Mucosa of stomach (tissue), 1 donor: ENCODE measurements around the gene C6orf132.
"Not testable (repeated sequence)": the region's sequence is repeated elsewhere in the genome, so short reads cannot be mapped to it uniquely, and the experiment has no call there.

Experiments
- H3K27me3 ChIP-seq: one replicate; pipeline ENCODE4 v1.7.0; 2013; ENCODE audit warnings: mild to moderate bottlenecking, low read length; ENCODE audit not compliant: control insufficient read depth, insufficient read depth
- H3K36me3 ChIP-seq: one replicate; pipeline ENCODE4 v1.7.0; 2013; ENCODE audit warnings: low read length; ENCODE audit not compliant: control insufficient read depth, insufficient read depth
- H3K4me1 ChIP-seq: one replicate; pipeline ENCODE4 v1.7.0; 2013; ENCODE audit warnings: mild to moderate bottlenecking, low read length; ENCODE audit not compliant: control insufficient read depth, insufficient read depth
- H3K4me3 ChIP-seq: one replicate; pipeline ENCODE4 v1.7.0; 2013; ENCODE audit warnings: low read length
- H3K9ac ChIP-seq: one replicate; pipeline ENCODE4 v1.7.0; 2013; ENCODE audit warnings: mild to moderate bottlenecking, low read length, moderate library complexity
- H3K9me3 ChIP-seq: one replicate; pipeline ENCODE4 v1.7.0; 2013; ENCODE audit warnings: mild to moderate bottlenecking, low read length, moderate library complexity; ENCODE audit not compliant: control insufficient read depth
- donor health status: Pancreatic carcinoma.

C6orf132 gene

DNA sequence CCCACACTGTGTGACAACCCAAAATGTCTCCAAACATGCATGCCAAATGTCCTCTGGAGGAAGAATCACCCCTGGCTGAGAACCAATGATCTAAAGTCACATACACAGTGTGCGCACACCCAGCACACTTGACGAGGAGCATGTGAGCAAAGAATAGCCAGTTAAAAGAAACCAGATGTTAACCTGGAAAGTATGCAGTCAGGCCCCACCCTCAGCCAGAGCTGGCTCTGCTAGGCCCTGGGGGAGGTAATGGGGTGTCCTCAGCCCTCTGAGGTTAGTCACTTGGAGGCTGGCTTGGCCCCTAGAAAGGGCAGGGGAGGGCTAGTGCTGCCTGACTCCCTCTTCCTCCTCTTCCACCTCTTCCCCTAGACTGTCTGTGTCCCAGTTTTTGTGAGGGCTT, 15.6 kb upstream of the C6orf132 start:
- no peaks in the 10 kb centered on the region for H3K9me3 ChIP-seq
- H3K9ac ChIP-seq, result no peak overlapping the region
- peaks cover 21% of the 10 kb centered on the region for H3K4me1 ChIP-seq
- no peak overlapping the region for H3K4me3 ChIP-seq
- H3K27me3 ChIP-seq, result peaks cover 3% of the 10 kb centered on the region
- H3K36me3 ChIP-seq, result no peaks in the 10 kb centered on the region

DNA sequence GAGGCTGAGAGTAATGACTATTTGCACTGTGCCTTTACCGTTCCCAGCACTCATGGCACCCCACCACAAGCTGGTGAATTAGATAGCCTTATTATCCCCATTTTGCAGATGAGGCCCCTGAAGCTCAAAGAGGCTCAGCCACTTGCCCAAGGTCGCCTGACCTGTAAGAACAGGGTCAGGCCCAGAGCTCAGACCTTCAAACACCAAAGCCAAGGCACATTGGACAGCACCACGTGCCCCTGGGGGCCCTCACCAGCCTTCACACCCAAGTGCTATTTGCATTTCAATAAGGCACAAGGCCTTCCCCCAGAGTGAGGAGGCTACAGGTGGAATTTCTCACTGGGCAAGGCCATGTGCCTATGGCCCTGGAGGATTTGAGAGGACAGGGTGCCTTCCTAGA, 14.2 kb upstream of the C6orf132 start:
- H3K4me1 ChIP-seq, result peaks cover 24% of the 10 kb centered on the region

DNA sequence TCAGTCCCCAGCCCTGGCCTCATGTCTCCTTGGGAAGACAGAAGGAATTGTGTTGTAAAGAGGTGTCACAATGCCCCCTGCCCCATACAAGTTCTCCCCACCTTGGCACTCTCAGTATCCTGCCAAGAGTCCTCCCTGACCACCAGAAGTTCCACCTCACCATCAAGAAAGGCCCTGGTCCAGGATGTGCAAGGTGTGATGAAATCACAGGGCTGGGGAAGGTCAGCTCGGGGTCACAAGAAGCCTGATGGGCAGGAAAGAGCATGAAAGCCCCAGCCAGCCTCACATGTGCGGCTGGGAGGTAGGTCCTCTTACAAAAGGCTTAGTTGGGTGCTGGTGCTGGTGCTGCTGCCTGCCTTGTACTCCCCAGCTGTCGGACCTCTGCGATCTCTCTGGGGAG, 12.9 kb upstream of the C6orf132 start:
- H3K9ac ChIP-seq, result no peak overlapping the region
- H3K4me3 ChIP-seq, result no peak overlapping the region
- no peaks in the 10 kb centered on the region for H3K9me3 ChIP-seq
- no peaks in the 10 kb centered on the region for H3K36me3 ChIP-seq
- H3K27me3 ChIP-seq, result no peaks in the 10 kb centered on the region
- H3K4me1 ChIP-seq, result peaks cover 30% of the 10 kb centered on the region

More for the DNA sequence above, 14.2 kb upstream of the C6orf132 start:
- Histone ChIP-seq H3K9ac (no peak overlapping the region), H3K36me3 (no peaks in the 10 kb centered on the region), H3K4me3 (no peak overlapping the region), H3K9me3 (no peaks in the 10 kb centered on the region), H3K27me3 (no peaks in the 10 kb centered on the region)

DNA sequence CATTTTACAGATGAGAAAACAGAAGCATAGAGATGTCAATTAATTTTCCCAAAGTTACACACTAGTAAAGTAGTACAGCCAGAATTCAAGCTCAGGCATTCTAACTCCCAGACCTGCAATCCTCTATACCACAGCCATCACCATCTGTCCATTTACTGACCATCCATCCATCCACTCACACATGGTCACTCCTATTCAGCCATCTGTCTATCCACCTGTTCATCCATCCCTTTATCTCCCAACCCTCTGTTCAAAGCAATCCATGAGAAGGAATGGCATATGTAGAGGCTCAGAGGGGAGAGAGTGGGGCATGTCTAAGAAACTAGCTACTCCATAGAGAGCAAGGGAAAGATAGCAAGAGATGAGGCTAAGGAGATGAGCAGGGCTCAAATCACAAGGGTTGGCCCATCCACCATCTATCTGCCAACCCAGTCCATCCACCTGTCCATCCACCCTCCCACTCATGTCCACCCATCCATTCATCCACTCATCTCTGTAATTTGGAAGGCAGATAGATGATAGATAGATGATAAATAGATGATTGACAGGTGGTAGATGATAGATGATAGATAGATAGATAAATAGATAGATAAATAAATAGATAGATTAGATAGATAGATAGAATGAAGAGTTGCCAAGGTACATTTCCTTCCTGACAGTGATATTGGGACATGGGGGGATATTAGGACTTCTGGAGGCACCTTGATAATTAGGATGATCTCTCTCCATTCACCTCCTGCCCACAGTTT, 12.2 kb upstream of the C6orf132 start:
- Histone ChIP-seq H3K4me1 (peaks cover 29% of the 10 kb centered on the region), H3K4me3 (no peak overlapping the region), H3K9ac (no peak overlapping the region), H3K27me3 (no peaks in the 10 kb centered on the region), H3K36me3 (no peaks in the 10 kb centered on the region), H3K9me3 (no peaks in the 10 kb centered on the region)

DNA sequence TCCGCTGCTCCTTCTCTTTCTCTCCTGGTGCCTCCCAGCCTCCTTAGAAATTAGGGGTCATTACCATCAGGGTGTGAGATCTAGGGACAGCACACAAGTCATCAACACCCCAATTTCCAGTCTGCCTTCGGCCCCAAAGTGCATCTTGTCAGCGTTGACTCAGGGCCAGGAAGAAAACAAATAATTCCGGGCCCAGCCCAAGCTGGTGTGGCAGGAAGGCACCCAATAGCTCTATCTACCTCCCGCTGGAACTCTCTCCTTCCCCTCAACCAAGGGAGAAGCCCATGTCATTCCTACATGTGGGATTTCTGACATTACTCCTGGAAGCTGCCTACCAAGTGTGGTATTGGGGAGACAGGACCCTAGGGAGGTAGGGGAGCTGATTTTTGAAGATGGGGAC, 11.5 kb upstream of the C6orf132 start:
- Histone ChIP-seq H3K4me1 (peaks cover 28% of the 10 kb centered on the region), H3K9ac (no peak overlapping the region), H3K36me3 (no peaks in the 10 kb centered on the region), H3K9me3 (no peaks in the 10 kb centered on the region), H3K27me3 (no peaks in the 10 kb centered on the region), H3K4me3 (no peak overlapping the region)

DNA sequence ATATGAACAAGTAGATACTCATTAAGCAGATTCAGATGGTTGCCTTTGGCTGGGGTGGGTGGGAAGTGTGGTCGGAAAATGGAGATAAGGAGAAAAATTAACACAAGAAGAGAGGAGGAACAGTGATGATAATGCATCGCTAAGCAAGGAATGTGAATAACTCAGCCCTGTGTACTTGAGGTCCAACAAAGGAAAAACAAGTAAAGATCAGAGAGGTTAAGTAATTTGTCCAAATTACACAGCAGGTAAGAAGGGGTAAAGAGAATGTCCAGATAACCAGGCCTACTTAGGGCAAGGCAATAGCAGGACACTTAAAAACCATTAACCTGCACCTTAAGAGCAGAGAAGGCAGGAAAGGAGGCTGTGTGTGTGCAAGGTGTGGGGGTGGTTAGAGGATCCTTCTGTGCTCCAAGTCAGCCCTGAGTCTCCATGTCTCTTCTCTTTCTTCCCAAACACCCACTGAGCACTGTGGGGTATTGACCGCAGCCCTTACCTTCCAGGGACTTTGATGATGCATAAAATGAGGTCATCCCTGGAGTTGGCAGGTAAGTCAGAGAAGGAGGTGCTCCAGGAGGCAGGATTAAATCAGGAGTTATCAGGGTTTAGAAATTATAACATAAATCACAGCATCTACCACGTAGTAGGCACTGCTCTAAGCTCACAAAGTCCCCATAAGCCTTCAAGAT, 10.3 kb upstream of the C6orf132 start:
- not testable (repeated sequence) for H3K4me3 ChIP-seq, H3K9me3 ChIP-seq, H3K27me3 ChIP-seq, H3K36me3 ChIP-seq, H3K9ac ChIP-seq
- peaks cover 34% of the 10 kb centered on the region for H3K4me1 ChIP-seq

DNA sequence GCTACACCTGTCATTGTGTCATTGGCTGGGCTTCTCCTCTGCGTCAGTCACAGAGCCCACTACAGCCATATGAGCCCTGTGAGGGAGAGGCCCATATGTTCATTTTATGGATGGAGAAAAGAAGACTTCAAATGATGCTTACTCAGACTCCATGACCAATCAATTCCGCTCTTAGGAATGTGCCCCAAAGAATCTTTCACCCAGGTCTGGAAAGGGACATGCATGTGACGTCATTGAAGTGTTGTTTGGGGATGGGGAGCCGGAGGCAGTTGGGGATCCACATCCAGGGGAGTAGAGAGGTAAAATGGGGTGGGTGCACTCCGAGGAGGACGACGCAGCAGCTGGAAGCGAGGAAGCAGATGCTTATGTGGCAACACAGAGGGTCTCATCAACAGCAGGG, 9.6 kb upstream of the C6orf132 start:
- H3K9ac ChIP-seq, result no peak overlapping the region
- no peaks in the 10 kb centered on the region for H3K9me3 ChIP-seq
- H3K36me3 ChIP-seq, result no peaks in the 10 kb centered on the region
- H3K4me1 ChIP-seq, result peaks cover 38% of the 10 kb centered on the region
- H3K4me3 ChIP-seq, result no peak overlapping the region
- no peaks in the 10 kb centered on the region for H3K27me3 ChIP-seq

DNA sequence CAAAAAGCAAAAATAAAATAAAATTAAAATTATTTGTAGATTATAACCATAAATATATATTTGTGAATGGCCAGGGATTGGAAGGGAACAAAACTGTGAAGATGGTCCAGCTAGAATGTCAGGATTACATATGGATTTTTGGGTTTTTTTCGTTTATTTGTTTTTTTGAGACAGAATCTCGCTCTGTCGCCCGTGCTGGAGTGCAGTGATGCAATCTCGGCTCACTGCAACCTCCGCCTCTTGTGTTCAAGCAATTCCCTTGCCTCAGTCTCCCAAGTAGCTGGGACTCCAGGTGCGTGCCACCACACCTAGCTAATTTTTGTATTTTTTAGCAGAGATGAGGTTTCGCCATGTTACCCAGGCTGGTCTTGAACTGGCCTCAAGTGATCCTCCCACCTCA, 7.8 kb upstream of the C6orf132 start:
- Histone ChIP-seq H3K9ac (no peak overlapping the region), H3K36me3 (no peaks in the 10 kb centered on the region), H3K27me3 (no peaks in the 10 kb centered on the region), H3K9me3 (no peaks in the 10 kb centered on the region), H3K4me1 (peaks cover 41% of the 10 kb centered on the region), H3K4me3 (no peak overlapping the region)

DNA sequence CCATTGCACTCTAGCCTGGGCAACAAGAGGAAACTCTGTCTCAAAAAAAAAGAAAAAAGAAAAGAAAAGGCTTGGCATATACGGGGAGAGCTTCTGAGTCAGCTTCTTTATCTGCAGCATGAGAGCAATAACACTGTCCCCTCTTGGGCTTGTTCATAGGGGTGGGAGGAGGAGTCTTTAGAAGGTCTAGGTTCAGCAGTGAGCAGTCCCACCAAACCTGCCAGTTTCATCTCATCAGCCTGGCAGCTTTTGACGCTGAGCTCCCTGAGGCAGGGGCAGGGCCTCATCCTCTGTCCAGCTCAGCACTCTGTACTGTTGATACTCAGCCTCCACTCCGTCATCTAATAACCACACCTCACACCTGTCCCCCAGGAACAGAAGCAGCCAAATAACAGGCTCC, 5.6 kb upstream of the C6orf132 start:
- Histone ChIP-seq H3K9me3 (no peaks in the 10 kb centered on the region), H3K4me1 (peaks cover 30% of the 10 kb centered on the region), H3K9ac (no peak overlapping the region), H3K27me3 (no peaks in the 10 kb centered on the region), H3K4me3 (no peak overlapping the region), H3K36me3 (no peaks in the 10 kb centered on the region)

DNA sequence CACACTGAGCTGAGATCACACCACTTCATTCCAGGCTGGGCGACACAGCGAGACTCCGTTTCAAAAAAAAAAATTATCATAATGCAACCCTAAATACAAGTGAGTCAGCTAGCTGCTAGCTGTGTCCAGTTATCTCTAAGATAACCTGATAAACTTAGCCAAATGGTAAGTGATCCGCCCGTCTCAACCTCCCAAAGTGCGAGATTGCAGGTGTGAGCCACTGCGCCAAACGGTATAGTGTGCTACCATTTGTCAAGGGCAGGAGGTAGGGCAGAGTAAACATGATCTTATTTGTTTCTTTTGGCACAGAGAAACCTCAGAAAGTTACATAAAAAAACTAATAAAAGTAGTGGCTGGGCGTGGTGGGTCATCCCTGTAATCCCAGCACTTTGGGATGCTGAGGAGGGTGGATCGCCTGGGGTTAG, 4.7 kb upstream of the C6orf132 start:
- Histone ChIP-seq H3K36me3 (no peaks in the 10 kb centered on the region), H3K4me3 (no peak overlapping the region), H3K27me3 (no peaks in the 10 kb centered on the region), H3K9me3 (no peaks in the 10 kb centered on the region), H3K4me1 (peaks cover 34% of the 10 kb centered on the region), H3K9ac (no peak overlapping the region)

DNA sequence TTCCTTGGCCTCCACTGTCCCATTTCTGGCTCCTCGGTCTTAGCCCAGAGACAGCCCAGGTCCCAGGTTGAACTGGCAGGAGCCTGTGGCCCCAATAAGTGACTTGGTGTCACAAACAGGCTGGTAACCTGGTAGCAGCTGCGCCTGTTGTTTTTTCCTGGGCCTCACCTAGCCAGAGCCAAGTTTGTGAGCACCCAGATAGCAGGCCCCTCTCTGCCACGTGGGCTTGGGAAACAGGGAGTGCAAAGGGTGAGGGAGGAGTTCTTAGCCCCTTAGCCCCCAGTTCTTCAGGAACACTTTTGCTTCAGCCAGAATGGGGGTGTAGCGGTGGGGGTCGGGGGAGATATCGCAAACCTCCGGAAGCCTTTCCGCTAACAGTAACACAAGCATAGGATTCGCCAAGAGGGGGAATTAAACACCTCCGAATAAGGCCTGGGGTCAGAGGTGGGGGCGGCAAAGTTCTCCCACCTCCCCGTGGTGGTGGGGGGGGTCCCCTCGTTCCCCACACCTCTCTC, 760 bp downstream of the C6orf132 start:
- Histone ChIP-seq H3K9ac (peak overlapping the region; percentile 98), H3K4me1 (peaks cover 43% of the 10 kb centered on the region), H3K36me3 (no peaks in the 10 kb centered on the region), H3K27me3 (no peaks in the 10 kb centered on the region), H3K4me3 (peak overlapping the region; percentile 91), H3K9me3 (no peaks in the 10 kb centered on the region)

DNA sequence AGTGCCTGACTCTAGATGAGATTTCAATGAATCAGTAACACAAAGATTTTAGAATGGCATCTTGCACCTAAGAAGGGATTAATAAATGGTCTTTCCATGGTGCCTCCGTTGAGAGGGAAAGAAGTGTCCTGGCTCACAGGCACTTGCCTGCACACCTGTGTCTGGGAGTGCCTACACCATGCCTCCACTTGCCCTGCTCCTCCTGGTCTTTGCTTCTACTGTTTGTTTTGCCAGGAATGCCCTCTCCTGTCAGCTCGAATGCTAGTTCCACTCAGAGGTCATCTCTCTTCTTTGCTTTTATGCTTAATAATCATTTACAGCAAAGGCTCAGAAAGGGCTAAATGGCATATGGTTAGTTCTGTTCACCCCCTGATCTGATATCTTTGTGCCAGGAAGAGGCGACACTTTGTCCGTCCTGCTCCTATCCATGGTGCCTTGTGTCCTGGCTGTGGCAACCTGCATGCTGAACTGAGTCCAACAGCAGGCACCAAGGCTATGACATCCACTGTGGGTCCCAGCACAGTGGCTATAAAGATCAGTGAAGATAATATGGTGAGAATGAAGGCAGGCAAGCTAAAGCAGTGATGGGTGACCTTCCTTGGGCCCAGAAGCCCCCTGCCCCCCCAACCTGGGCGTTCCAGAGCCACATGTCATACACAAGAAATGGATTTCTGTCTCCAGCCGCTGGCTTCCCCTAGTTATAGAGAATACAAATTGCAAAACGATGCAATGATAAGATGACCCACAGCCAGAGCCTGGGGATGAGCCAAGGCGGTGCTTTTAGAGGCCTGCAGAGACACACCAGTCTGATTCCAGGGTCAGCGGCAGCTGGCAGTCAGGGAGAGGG, 1.4 kb downstream of the C6orf132 start:
- Histone ChIP-seq H3K27me3 (no peaks in the 10 kb centered on the region), H3K4me1 (peaks cover 49% of the 10 kb centered on the region), H3K4me3 (peak overlapping the region; percentile 91), H3K9me3 (no peaks in the 10 kb centered on the region), H3K36me3 (no peaks in the 10 kb centered on the region), H3K9ac (peak overlapping the region; percentile 98)
